ENCODE measurements around the gene ACTN4.

DNA sequence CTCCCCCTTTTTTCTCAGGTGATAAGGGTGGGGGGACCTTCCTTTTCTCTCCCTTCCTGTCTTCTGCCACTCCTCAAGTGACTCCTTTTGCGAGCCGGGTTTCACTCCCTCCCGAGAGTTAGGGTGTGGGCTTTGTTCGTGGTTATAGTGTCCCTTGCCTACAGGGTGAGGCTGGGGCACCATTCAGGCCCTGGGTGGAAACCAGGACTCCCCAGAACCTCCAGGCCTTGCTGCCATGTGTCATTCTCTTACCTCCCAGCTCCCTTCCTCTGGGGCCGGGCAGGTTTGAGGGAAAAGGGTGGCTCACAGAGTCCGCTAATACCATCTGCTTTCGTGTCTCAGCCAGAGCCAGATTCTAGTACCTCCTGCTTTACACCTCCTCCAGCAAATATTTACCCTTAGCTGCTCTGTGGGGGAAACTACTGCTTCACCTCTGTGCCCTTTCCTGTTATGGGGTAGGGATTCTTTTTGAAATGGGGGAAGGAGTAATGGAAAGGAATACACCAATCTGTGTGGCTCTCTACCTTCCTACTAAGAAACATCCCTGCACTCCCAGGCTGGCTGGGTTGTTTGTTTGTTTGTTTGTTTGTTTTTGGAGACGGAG lies 2.8 kb downstream of the ACTN4 start:
- TF ChIP-seq MXI1 (IDR thresholded peaks at IDR 0.05; ENCODE audit: borderline replicate concordance, low read depth, low read length) (no peak), BHLHE40 (IDR thresholded peaks at IDR 0.05; ENCODE audit: low read depth, low read length) (no peak), POLR2A (IDR thresholded peaks at IDR 0.05; ENCODE audit: low read depth, low read length) (no peak), CEBPB (IDR thresholded peaks at IDR 0.05; ENCODE audit: low read depth, low read length) (no peak)
- TF ChIP-seq, protein P1, sequence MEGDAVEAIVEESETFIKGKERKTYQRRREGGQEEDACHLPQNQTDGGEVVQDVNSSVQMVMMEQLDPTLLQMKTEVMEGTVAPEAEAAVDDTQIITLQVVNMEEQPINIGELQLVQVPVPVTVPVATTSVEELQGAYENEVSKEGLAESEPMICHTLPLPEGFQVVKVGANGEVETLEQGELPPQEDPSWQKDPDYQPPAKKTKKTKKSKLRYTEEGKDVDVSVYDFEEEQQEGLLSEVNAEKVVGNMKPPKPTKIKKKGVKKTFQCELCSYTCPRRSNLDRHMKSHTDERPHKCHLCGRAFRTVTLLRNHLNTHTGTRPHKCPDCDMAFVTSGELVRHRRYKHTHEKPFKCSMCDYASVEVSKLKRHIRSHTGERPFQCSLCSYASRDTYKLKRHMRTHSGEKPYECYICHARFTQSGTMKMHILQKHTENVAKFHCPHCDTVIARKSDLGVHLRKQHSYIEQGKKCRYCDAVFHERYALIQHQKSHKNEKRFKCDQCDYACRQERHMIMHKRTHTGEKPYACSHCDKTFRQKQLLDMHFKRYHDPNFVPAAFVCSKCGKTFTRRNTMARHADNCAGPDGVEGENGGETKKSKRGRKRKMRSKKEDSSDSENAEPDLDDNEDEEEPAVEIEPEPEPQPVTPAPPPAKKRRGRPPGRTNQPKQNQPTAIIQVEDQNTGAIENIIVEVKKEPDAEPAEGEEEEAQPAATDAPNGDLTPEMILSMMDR (conservative IDR thresholded peaks at IDR 0.05; ENCODE audit: low read depth, low read length), result no peak

All from IMR-90 (cell line).